HepG2 (cell line): Measurements from ENCODE around the gene RTN1. TPM values are rescaled to one million over a fixed set of nuclear protein-coding genes. Genes with fewer than 3 reads are reported as not detected.

ENCODE experiments used
- ATAC-seq: fragments of 200-7000 bp; cut with Tn5 transposase; 3 replicates; pipeline ENCODE4 v1.9.1; 2020; ENCODE audit warnings: mild to moderate bottlenecking, moderate library complexity
- BruUV-seq: library from RNA; stranded (reverse); fragments of 400-500 nt; replicated peaks from 2 replicates; lab custom pipeline; 2021; lab: Mats Ljungman, UMichigan
- CTCF ChIA-PET: fragments of 300-600 bp; formaldehyde crosslinking; extraction: SDS; loops from one replicate; lab custom pipeline; 2021; ENCODE audit warnings: low total read pairs, inconsistent platforms, low intra/inter-chr PET ratio; lab: Yijun Ruan, JAX
- POLR2A ChIA-PET: fragments of 350-600 bp; sonication (Branson Sonifier 250); formaldehyde crosslinking; loops from one replicate; lab custom pipeline; 2020; ENCODE audit warnings: antibody characterized with exemption, inconsistent platforms; lab: Yijun Ruan, JAX
- DNase-seq: peaks from one replicate; pipeline ENCODE4 v3.0.0-alpha.2; 2015; ENCODE audit warnings: low spot score
- FAIRE-seq: peaks from 3 replicates; lab custom pipeline; 2011; peaks lifted over from hg19 to GRCh38; lab: Jason Lieb, UNC
- H2AFZ ChIP-seq: one replicate; pipeline ENCODE4 v1.6.1; 2011; ENCODE audit warnings: low read length, inconsistent platforms
- H3K27ac ChIP-seq: fragments of 300-600 bp; 3 replicates; pipeline ENCODE4 v1.8.0; 2011; ENCODE audit warnings: mixed run types, mild to moderate bottlenecking, mixed read lengths, low read length, inconsistent platforms; ENCODE audit not compliant: insufficient read depth; ENCODE audit errors: extremely low read length
- H3K27me3 ChIP-seq, 2 experiments: fragments of 200-600 bp in 1 of 2; 2 replicates in 1 of 2; 3 replicates in 1 of 2; pipeline versions ENCODE4 v1.6.0 to v1.8.0; 2011; ENCODE audit warnings: low read length in 2 of 2, mild to moderate bottlenecking in 2 of 2, moderate library complexity in 2 of 2, inconsistent platforms in 1 of 2; ENCODE audit not compliant: insufficient read depth in 2 of 2, control insufficient read depth in 1 of 2
- H3K36me3 ChIP-seq, 2 experiments: fragments of 200-600 bp in 1 of 2; replicated peaks in 1 of 2; 2 replicates in 1 of 2; 3 replicates in 1 of 2; pipeline versions ENCODE4 v1.5.1 to v1.8.0; 2011; ENCODE audit warnings: low read length in 2 of 2, inconsistent platforms in 1 of 2; ENCODE audit not compliant: insufficient read depth in 2 of 2, control insufficient read depth in 1 of 2
- H3K4me1 ChIP-seq: 2 replicates; pipeline ENCODE4 v1.5.1; 2012; ENCODE audit warnings: low read length, inconsistent platforms; ENCODE audit not compliant: insufficient read depth
- H3K4me2 ChIP-seq: 2 replicates; pipeline ENCODE4 v1.6.0; 2011; ENCODE audit warnings: low read depth, low read length, inconsistent platforms
- H3K4me3 ChIP-seq, 3 experiments: fragments of 200-600 bp in 1 of 3; sonication (generic), shearing (Covaris generic) in 1 of 3; replicated peaks in 1 of 3; 2 replicates each; pipeline ENCODE4 v1.5.1; 2011 to 2016; ENCODE audit warnings: low read length in 3 of 3, inconsistent platforms in 2 of 3, low read depth in 2 of 3, mild to moderate bottlenecking in 2 of 3, control low read depth in 1 of 3, mixed read lengths in 1 of 3; ENCODE audit not compliant: insufficient read depth in 1 of 3
- H3K79me2 ChIP-seq: one replicate; pipeline ENCODE4 v1.6.1; 2011; ENCODE audit warnings: low read length, inconsistent platforms; ENCODE audit not compliant: insufficient read depth
- H3K9ac ChIP-seq: 2 replicates; pipeline ENCODE4 v1.6.0; 2011; ENCODE audit warnings: mild to moderate bottlenecking, low read depth, low read length, inconsistent platforms; ENCODE audit not compliant: insufficient read depth
- H3K9me3 ChIP-seq: 2 replicates; pipeline ENCODE4 v1.5.1; 2012; ENCODE audit warnings: mild to moderate bottlenecking, low read length
- H4K20me1 ChIP-seq: 2 replicates; pipeline ENCODE4 v1.6.0; 2011; ENCODE audit warnings: inconsistent platforms, mild to moderate bottlenecking, low read length, moderate library complexity; ENCODE audit not compliant: insufficient read depth
- FOXO4 ChIP-seq: sonication (generic); formaldehyde crosslinking; conservative IDR thresholded peaks from 2 replicates; pipeline ENCODE4 v1.8.1; 2023; ENCODE audit warnings: missing genetic modification reagents
- KLF11 ChIP-seq: IDR thresholded peaks from 2 replicates; pipeline ENCODE4 v1.6.1; 2016; ENCODE audit warnings: missing compliant biosample characterization
- KLF15 ChIP-seq: sonication (generic); formaldehyde crosslinking; IDR thresholded peaks from 2 replicates; pipeline ENCODE4 v1.8.1; 2023; ENCODE audit warnings: borderline replicate concordance, mild to moderate bottlenecking, inconsistent platforms, missing genetic modification reagents, mixed read lengths
- NCOA5 ChIP-seq: sonication (generic); formaldehyde crosslinking; IDR thresholded peaks from 2 replicates; pipeline ENCODE4 v1.4.0; 2020; ENCODE audit warnings: missing genetic modification reagents
- PAWR ChIP-seq: sonication (generic); formaldehyde crosslinking; IDR thresholded peaks from 2 replicates; pipeline ENCODE4 v1.4.0; 2020; ENCODE audit warnings: missing genetic modification reagents, mild to moderate bottlenecking, borderline replicate concordance
- REPIN1 ChIP-seq: sonication (generic); formaldehyde crosslinking; IDR thresholded peaks from 2 replicates; pipeline ENCODE4 v1.8.0; 2022; ENCODE audit warnings: missing genetic modification reagents, low read depth, mild to moderate bottlenecking, borderline replicate concordance
- RXRA ChIP-seq: sonication (generic); formaldehyde crosslinking; IDR thresholded peaks from 2 replicates; pipeline ENCODE4 v1.5.1; 2020; ENCODE audit warnings: missing genetic modification reagents
- SRSF4 ChIP-seq: fragments of 200-400 bp; formaldehyde crosslinking; IDR thresholded peaks from one replicate; pipeline ENCODE4 v1.6.1; 2018; ENCODE audit warnings: mild to moderate bottlenecking, low read depth, low read length, moderate library complexity; ENCODE audit not compliant: poor library complexity, severe bottlenecking
- ZKSCAN1 ChIP-seq: fragments of 150-350 bp; IDR thresholded peaks from 2 replicates; pipeline ENCODE4 v1.6.1; 2014; ENCODE audit warnings: low read length
- ZNF17 ChIP-seq: sonication (generic); formaldehyde crosslinking; IDR thresholded peaks from 2 replicates; pipeline ENCODE4 v1.5.0; 2020; ENCODE audit warnings: mild to moderate bottlenecking, missing genetic modification reagents
- ZNF329 ChIP-seq: sonication (generic); formaldehyde crosslinking; IDR thresholded peaks from 2 replicates; pipeline ENCODE4 v1.9.0; 2021; ENCODE audit warnings: low read depth, mild to moderate bottlenecking, missing genetic modification reagents
- WGBS: methylation state at CpG from one replicate; pipeline ENCODE4 v1.1.6; 2017; ENCODE audit warnings: low lambda C conversion rate; 5-methylcytosine and 5-hydroxymethylcytosine counted together
- in situ Hi-C: cut with HindIII; loops from 2 replicates; pipeline ENCODE4 v1.10.0; 2017; ENCODE audit warnings: low pct_unique_long_range_greater_than_20kb; ENCODE audit not compliant: extremely low pct_ligation_motif_present
- intact Hi-C: fragments of 100-400 bp; cut with micrococcal nuclease; formaldehyde crosslinking; loops from one replicate; pipeline ENCODE4 v1.10.0; 2022; ENCODE audit not compliant: unreplicated experiment
- polyA plus RNA-seq, 8 experiments: library from polyadenylated mRNA; depleted of rRNA in 3 of 8; stranded (reverse) in 7 of 8; unstranded in 1 of 8; fragments of >200 nt; fragmentation: Illumina TruSeq in 4 of 8; extraction: Trizol in 4 of 8; gene quantifications; 2 replicates each; pipeline versions ENCODE4 v1.2.1 to v1.2.3, GENCODE V29; 2011 to 2016; ENCODE audit warnings: low read depth in 4 of 8, missing spikeins in 1 of 8, mixed read lengths in 1 of 8; ENCODE audit not compliant: insufficient read depth in 1 of 8
- total RNA-seq, 5 experiments: library from RNA; depleted of rRNA; stranded (reverse); fragments of >200 nt; fragmentation: Illumina TruSeq; extraction: Trizol; gene quantifications; 2 replicates each; pipeline ENCODE4 v1.2.3, GENCODE V29; 2016; ENCODE audit warnings: low read depth in 1 of 5

Gene RTN1
- total and polyA plus RNA-seq, 2 of the 13 experiments (the other 11 are each of a cell fraction or from before 2014, with no cell fraction given): 0.04 to 0.18 TPM

GRCh38 chr14:59582845-59583509, 287.6 kb downstream of the RTN1 start:
- POLR2A ChIA-PET: no interaction called here
- BruUV-seq: no TSS peak
- intact Hi-C loops: no loop called here
- no peak overlapping the region for H3K9ac ChIP-seq
- H3K4me2 ChIP-seq: no peak overlapping the region
- no peak for FAIRE-seq
- no peak overlapping the region for H3K27ac ChIP-seq
- H2AFZ ChIP-seq: no peak overlapping the region
- H3K9me3 ChIP-seq: no peaks in the 10 kb centered on the region
- in situ Hi-C loops: loop anchor here (10.0 kb wide), 1 partner anchor 78 kb away; no protein-coding TSS in a partner anchor
- WGBS: 69% methylated on average over 23 of the region's 23 CpGs
- H3K27me3 ChIP-seq: 0 out of 5 replicates have a peak, but pooled peaks cover 0 to 2% of the 10 kb centered on the region in 2 experiments
- no peak for TF ChIP-seq NCOA5
- no peak for TF ChIP-seq FOXO4
- peak; percentile 85 for TF ChIP-seq ZKSCAN1
- no peaks in the 10 kb centered on the region for H3K4me1 ChIP-seq
- DNase-seq: no peak
- no peaks in the 10 kb centered on the region for H3K79me2 ChIP-seq
- no peaks in the 10 kb centered on the region for H3K36me3 ChIP-seq
- H3K4me3 ChIP-seq: no peak overlapping the region
- no peaks in the 10 kb centered on the region for H4K20me1 ChIP-seq
- CTCF ChIA-PET: no interaction called here
- ATAC-seq: no peak

- Histone ChIP-seq H3K27me3 (0 out of 5 replicates have a peak, but pooled peaks cover 0 to 2% of the 10 kb centered on the region in 2 experiments), H3K9me3 (no peaks in the 10 kb centered on the region), H2AFZ (no peak overlapping the region), H3K4me2 (no peak overlapping the region), H3K4me3 (no peak overlapping the region), H3K27ac (no peak overlapping the region), H4K20me1 (no peaks in the 10 kb centered on the region), H3K79me2 (no peaks in the 10 kb centered on the region), H3K9ac (no peak overlapping the region), H3K4me1 (no peaks in the 10 kb centered on the region), H3K36me3 (no peaks in the 10 kb centered on the region)
- ChIA-PET CTCF (no interaction called here), POLR2A (no interaction called here)
- in situ Hi-C loops (loop anchor here (10.0 kb wide), 1 partner anchor 77 kb away; no protein-coding TSS in a partner anchor), intact Hi-C loops (no loop called here)
- no peak for DNase-seq
- FAIRE-seq: no peak
- no peak for TF ChIP-seq ZNF17 (CRISPR knock-in tag)
- TF ChIP-seq REPIN1: no peak
- no peak for TF ChIP-seq RXRA (CRISPR knock-in tag)
- no peak for TF ChIP-seq PAWR (CRISPR knock-in tag)
- no peak for TF ChIP-seq KLF15 (CRISPR knock-in tag)
- TF ChIP-seq ZNF329: no peak
- no peak for TF ChIP-seq KLF11 (CRISPR knock-in tag)
- TF ChIP-seq SRSF4: no peak
- 33% methylated on average over 3 of the region's 3 CpGs for WGBS
- no peak for ATAC-seq
- BruUV-seq: no TSS peak
Measured at GRCh38 chr14:59582161-59582560, 288.4 kb downstream of the RTN1 start.
